NT2/D1 (cell line): Measurements from ENCODE around the gene LUZP4.

Experiments
- SUZ12 ChIP-seq: IDR thresholded peaks from 2 replicates; pipeline ENCODE4 v1.6.1; 2011; ENCODE audit not compliant: insufficient read length, insufficient read depth; ENCODE audit errors: extremely low read depth
- YY1 ChIP-seq: IDR thresholded peaks from 2 replicates; pipeline ENCODE4 v1.6.1; 2011; ENCODE audit not compliant: insufficient read length, insufficient read depth
- ZNF274 ChIP-seq: IDR thresholded peaks from 2 replicates; pipeline ENCODE4 v1.6.1; 2011; ENCODE audit warnings: mild to moderate bottlenecking, low read depth, low read length

DNA sequence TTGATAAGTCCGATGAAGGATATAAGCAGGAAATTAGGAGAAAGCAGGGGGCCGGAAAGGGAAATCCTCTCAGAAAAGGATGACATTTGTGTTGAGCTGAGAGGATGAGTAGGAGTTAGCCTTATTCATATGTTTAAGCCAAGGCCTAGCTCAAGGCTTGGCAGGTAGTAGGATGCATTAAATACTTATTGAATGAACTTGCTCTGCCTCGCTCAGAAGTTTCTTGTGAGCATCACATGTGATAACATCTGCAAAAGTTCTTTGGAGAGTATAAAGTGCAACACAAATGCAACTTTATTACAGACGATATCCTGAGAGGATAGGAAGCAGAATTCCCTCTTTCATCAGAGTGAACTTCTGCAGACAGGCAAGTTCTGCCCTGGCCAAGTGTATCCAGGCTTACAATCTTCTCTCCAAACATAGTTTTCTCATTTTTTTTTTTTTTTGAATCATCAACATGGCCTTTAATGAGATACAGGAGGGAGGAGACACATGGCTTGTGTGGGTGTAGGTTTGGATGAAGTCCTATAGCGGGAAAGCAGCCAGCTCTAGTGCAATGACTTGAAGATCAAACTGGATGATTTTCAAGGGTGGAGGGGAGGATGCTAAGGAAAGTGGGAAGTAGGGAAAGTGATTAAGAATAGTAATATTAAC is 48.1 kb downstream of the LUZP4 start:
- TF ChIP-seq YY1 (no peak), ZNF274 (no peak), SUZ12 (no peak)
